ENCODE measurements around the gene ZSWIM7.

DNA sequence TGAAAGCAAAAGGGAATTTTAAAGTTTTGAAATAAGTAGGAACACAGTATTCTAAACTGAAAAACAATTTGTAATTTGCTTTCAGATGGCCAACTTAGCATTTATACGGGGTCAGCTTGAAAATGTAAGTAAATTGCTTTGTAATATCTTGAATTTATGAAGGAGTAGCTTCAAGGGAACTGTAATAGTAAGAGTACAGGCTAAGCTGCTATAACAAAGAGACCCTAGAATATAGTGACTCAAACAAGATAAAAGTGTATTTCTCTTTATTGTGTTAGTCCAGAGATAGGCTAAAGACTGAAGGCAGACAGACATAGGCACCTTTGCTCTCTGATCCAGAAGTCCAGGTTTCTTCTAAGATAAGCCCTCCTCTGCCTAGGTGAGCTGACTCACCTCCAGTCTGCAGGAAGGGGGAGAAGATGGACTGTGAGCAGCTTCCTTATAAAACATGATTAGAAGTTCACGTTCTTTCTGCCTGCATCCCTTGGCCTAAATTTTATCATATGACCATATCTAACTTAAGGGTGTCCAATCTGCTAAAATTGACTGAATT lies 3.3 kb upstream of the ZSWIM7 start:
- TF ChIP-seq, protein P1, sequence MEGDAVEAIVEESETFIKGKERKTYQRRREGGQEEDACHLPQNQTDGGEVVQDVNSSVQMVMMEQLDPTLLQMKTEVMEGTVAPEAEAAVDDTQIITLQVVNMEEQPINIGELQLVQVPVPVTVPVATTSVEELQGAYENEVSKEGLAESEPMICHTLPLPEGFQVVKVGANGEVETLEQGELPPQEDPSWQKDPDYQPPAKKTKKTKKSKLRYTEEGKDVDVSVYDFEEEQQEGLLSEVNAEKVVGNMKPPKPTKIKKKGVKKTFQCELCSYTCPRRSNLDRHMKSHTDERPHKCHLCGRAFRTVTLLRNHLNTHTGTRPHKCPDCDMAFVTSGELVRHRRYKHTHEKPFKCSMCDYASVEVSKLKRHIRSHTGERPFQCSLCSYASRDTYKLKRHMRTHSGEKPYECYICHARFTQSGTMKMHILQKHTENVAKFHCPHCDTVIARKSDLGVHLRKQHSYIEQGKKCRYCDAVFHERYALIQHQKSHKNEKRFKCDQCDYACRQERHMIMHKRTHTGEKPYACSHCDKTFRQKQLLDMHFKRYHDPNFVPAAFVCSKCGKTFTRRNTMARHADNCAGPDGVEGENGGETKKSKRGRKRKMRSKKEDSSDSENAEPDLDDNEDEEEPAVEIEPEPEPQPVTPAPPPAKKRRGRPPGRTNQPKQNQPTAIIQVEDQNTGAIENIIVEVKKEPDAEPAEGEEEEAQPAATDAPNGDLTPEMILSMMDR (conservative IDR thresholded peaks at IDR 0.05): no peak
- TF ChIP-seq EZH2 (IDR thresholded peaks at IDR 0.05; ENCODE audit: low read depth): no peak
